IPS-NIHi7 (cell line): ENCODE measurements around the gene ERC2.

Source experiments
- DNase-seq: peaks from one replicate; pipeline ENCODE4 v3.0.0; 2012; ENCODE audit warnings: mixed read lengths; ENCODE audit errors: extremely low spot score

Gene ERC2

DNA sequence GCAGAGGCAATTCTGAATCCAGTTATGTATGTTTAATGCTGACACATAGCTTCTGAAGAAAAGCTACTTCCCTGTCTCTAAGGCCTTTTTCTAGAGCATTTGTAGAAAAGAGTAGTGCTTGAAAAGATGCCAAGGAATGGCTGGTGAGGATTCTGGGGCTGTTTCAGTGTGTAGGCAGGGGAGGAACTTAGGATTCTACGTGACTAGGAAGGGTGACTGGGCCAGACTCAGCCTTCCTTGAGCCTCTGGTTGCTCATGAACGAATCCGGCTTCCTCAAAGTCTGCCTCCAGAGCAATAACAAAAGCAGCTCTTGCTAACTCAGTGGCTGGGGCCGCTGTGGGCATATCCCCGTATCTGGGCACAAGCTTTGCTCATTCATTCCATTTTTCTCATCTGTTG lies 876.4 kb downstream of the ERC2 start:
- no peak for DNase-seq

DNA sequence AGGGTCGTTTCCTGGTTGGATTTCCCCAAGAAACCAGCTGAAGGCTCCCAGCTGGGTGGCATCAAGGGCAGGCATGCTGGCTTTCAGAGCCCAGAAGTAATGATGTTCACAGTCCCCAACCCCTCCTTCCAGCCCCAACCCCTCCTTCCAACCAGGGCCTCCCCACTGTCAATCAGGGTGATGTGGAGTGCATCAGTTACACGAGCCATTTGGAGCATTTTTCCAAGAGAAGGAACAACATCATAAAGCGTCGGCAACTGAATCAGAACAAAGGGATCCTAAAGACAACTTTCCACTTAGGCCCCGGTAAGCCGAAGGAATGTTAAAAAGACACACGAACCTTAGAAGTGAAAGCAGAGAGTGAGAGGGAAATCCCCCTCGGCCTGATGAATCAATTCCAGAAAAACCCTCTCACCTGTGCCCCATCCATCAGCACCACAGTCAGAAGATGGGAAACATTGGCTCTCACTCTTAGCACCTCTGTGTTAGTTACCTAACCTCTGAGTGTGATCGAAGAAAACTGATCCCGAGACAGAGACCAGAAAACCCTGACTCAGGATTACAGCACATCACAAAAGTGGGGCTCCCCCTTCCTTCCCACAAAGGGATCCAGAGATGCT lies 880.0 kb downstream of the ERC2 start:
- no peak for DNase-seq

DNA sequence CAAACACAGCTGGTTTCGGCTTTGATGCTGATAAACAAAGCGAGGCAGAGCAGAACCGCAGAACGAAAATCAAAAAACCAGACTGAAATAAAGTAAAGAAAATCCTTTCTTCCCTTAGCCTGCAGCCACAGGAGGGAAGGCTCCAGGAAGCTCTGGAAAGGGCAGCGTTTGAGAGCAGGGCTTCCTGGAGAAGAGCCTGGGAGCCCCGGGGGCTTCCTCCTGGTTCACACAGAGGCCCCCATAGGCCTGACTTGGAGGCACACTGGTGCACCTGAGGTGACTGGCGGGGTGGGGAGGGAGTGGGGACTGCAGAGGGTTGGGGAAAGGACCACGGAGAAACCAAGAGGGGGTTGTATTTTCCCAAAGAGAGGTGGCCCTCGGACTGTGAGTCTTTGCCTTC lies 882.4 kb downstream of the ERC2 start:
- peak; percentile 47 for DNase-seq

DNA sequence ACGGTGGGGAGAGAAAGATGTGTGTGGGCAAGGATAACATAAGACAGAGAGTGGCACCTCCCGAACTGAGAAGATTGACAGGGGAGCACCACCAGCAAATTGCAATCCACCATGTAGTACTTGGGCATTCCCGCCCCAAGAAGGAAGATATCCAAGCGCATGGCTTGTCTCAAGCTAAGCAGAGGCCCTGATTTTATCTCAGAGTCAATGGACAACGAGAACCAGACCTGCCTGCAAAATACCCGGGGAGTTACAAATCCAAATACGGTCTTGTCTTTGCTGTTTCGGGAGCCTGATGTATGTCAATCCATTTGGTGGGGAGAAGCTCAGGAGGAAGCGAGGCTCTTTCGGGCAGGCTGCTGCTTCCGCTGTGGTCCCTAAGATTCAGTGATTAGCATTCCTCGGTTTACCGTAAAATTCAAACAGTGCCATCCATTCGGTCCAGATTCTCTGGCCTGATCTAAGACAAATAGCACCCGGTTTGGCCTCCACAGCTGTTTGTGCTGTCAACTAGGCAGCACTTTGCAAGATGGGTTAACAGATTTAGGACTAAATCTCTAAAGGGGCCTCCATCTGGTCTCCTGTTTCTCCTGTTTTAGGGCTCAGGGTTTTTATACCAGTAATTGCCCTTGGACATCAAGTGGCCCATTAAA lies 883.4 kb downstream of the ERC2 start:
- DNase-seq, result no peak

DNA sequence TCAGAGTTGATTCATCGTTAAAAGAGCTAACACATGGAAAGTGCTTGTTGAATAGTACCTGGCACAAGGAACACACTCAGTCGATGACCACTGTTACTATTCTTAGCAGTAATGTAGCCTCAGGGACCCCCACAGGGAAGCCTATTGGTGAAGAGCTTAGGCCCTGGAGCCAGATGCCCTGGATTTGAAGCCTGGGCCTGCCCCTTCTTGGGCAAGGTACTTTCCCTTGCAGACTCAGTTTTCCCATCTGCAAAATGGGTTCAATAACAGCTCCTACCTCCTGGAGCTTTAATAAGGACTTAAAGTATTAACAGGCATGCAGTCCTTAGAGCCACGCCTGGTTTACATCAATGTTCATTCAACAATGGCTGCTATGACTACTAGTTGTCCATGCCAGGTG lies 884.2 kb downstream of the ERC2 start:
- no peak for DNase-seq

DNA sequence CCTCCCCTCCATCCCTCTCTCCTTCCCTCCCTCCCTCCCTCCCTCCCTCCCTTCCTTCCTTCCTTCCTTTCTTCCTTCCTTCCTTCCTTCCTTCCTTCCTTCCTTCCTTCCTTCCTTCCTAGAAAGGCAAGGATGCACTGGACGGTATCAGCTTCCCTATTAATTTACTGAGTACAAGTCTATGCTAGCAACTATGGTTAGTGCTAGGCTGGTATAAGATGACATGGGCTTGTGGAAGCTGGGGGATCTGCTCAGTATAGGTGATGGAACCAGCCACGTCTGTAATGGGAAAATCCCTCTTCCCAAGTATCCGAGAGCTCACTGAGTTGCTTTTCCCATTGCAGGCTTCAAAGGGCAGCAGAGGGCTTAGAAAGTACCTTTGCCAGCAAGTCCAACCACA lies 884.8 kb downstream of the ERC2 start:
- no peak for DNase-seq

DNA sequence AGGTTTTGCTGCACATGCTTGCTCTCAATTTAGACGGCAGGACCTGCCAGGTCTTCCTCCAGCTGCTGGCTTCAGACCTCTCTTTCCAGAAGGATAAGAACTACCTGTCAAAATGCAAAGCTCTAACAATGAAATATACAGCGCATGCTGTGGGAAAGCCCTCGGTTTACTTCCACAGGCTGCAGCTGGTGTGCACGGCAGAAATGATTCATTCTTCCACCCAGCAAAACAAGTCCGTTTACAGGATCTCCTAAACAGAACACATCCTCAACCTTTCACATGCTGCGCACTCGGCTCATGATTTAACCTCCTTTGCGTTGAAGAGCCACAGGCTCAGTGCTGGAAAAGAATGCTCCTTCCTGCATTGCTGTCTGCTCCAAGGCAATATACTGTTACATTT lies 888.8 kb downstream of the ERC2 start:
- DNase-seq, result no peak

DNA sequence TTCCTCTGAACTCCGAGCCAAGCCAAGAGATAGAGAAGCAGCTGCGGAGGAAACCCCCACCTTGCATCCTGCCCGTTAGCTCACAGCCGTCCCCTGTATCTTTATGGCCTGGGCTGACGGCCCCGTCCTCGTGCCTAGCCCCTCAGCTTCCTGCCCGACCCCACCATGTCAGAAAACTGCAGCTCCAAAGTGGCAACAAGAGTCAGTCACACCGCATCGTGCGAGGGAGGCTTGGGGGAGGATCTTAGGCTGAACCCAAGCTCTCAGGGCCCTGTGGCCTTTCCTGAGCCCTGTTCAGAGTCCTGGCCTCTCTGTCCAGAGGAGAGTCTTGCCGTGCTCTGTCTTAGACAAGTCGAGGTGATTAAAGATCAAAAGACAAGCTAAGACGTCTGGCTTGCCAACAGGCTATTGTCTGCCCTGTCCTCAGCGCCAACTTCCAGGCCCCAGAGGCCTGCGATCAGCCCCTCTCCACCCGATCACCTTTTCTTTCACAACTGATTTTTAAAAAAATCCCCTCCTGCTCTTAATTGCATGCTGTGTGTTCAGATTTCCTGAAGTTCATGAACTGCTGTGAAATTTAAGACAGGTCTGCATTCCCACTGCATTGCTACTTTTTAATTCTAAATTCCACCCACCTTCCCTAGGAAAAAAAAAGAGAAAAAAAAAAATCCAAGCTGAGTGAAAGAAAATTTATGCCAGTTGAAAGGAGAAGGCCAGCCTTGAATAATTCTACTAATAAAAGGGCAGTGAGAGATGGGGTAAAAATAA lies 891.5 kb downstream of the ERC2 start:
- DNase-seq, result no peak

DNA sequence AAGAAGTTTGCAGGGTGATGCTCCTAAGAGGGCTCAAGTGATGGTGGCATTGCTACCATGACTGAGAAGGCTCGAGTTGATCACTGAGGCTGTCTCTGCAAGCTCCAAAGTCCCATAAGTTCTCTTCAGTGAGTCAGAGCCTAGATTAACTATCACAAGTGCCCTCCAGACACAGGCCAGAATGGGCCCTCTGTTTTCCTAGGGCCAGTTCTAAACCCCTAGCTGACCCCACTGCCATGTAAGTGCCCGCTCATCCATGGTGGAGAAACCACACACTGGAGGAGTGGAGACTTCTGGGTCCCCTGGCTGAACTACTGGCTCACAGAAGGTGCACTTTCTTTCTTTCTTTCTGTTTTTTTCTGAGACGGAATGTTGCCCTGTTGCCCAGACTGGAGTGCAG lies 893.6 kb downstream of the ERC2 start:
- no peak for DNase-seq

DNA sequence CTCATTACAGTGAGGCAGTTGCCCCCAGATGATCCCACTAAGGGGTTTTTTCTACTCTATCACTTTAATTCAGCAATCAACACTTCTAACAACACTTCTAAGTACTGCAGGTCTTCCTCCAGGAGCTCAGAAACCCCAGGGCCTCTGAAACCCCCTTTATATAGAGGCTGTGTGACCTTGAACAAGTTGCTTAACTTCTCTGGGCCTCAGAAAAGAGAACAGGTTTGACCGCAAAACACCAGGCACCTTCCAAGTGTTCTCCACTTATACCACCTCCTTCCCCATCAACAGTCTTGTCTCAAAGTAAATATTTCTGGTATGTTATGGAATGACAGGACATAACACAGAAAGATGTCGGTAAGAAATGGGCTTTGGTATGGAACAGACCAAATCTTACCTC lies 895.5 kb downstream of the ERC2 start:
- DNase-seq, result no peak

DNA sequence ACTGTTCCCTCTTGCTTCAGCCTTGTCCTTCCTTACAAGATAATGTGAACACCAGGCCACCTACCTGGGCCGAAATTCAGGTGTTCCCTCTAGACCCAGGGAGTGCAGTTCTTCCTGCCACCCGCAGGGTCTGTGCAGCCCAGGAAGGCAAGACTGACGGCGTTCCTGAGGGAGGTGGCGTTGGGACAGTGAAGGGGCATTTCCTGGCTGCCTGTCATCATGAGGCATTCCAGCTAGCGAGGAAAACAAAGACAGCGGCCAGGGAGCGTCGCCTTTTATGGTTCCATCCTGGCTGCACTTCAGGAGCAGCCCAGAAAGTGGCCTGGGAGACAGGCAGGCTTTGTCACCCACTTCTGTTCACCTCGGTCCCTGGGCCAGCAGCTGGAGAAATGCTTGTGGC lies 896.4 kb downstream of the ERC2 start:
- peak; percentile 87 for DNase-seq

DNA sequence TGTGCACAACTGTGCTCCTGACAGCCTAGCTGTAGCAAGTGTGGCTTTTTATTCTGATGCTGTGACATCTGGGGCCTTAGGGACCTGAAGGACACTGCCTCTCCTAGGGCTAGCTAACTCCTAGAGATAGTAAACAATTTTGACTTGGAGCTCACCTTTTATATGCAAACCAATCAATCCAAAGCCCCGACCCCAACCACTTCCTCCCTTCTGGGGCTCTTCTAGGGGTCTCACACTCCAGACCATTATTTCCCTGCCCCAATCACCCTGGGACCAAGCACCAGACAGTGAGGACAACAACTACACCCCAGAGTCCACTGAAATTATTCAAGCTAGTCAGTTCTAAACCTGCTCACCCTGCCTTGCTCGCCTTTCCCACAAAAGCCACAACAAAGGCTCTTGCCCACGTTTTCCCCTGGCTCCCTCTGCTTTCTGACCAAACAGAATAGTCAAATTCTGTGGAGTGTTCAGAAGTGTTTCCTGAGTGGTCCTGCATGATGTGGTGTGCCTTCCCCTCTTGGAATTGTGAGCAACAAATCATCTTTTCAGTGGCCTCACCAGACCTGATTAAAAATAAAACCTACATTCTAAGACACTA lies 897.0 kb downstream of the ERC2 start:
- no peak for DNase-seq

DNA sequence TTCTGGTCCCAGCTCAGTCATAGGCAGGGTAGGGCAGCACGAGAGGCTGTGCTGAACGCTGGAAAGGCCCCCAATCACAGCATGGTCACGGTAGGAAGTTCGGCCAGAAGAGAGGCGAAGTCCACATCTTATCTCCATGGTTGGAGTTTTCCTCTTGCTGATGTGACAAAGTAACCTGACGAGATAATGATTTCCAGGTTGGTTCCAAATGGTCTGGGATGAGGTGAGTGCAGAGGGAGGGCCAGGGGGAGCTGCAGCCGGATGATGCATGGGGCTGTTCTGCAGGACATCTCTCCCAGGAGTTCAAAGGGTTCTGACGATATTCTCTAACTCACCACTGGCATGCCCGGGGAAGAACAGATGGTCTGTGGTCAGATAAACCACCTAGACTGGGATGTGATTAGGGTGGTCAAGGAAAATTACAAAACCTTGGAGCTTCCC lies 898.0 kb downstream of the ERC2 start:
- DNase-seq, result no peak

DNA sequence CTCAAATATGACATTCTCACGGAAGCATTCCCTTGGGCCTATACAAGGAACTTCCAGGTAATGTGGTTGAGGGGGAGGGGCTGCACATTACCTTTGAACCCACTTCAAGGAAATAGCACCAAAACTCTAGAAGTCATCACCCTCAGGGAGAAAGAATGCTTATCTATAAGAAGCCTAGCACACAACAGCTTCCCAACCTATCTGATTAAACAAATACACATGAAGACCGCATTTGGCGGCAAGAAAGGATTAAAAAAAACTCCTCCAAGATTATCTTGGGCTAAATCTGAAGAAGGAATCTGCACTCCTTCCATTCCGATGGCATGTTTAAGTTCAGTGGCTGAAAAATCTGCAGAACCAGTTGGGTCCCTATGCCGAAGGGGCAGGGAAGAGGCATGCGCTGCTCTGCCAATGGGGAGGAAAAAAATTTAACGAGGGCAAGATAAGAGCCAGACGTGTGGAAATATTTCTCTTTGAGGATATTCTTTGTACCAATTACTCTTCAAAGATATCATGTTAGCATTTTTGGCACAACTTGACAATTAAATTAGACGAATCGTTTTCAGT lies 899.2 kb downstream of the ERC2 start:
- no peak for DNase-seq

DNA sequence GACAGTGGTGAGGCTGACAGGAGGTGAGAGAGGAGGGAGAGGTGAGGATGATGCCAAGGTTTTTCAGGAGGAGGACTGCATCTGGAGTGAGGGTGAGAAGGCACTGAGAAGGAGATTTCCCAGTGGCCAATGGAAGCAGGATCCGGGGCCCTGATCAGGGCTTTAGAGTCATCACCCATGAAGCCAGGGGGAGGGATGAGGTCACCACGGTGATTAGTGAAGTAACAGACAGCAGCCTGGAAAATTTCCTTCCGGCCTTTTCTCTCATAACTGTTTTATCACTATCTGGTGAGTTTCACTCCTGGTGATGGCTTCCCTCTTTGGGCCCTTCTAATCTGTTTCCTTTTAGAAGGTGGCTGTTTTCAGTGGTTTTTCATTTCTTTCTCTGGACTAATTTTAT lies 900.7 kb downstream of the ERC2 start:
- peak; percentile 22 for DNase-seq

DNA sequence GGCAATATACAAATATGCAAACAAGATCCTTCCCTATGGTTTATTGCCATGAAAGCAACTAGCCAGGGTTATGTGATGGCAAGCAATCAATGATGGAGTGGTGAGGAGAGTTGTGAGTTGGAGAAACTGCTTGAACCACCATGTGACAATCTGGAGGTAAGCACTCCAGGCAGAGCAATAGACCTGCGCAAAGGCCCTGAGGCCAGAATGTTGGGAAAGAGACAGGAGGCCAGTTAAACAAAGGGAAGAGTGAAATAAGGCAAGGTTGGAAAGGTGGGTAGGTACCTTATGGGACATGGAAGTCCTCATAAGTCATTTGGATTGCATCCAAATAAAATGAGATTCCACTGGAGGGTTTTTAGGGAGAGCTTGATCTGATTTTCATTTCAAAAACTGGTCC lies 901.1 kb downstream of the ERC2 start:
- DNase-seq, result no peak

DNA sequence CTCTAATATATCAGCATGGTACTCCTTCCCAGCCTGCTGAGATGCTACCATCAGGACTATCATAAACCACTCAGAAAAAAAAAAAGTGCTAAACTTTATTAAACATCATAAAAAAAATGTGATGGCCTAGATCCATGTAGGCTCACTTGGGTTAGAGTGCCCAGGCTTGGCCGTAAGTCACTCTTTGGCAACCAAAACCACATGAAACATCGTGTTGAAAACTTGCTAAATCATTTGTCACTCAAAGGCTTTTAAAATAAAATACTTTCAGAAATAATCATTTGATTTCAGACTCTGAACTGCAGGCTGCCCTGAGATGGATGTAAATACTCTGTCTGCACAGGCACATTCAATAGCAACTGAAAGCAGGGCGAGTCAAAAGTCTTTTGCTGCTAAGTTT lies 902.7 kb downstream of the ERC2 start:
- DNase-seq, result no peak

DNA sequence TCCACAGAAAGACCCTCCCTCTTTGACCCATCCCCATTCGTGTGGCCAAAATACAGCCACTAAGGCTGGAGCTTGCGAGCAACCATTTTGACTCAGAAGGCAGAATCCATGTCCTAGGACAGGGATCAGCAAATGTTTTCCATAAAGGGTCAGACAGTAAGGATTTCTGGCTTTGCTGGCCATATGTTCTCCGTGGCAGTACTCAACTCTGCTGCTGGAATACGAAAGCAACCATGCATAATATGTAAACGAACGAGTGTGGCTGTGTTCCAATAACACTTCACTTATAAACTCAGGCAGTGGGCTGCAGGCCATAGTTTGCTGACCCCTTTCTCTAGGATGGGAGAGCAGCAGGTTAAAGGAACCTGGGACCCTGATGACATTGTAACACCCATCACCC lies 903.5 kb downstream of the ERC2 start:
- DNase-seq, result no peak

DNA sequence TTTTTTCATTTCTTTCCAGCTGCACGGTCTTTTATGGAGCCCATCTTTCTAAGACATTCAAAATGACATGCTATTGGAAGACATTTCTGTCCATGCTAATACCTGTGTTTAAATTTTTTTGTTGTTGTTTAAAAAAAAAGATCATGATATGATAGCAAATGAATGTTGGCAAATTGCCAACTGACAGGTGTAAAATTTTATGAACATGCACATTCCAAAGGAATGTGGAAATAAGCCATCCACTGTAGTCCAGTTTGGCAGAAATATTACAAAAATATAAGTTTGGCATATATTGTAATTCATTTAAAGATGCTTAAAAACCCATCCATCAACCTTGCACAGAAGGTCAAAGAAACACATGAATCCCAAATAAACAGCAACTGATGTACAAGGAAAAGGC lies 905.6 kb downstream of the ERC2 start:
- no peak for DNase-seq

DNA sequence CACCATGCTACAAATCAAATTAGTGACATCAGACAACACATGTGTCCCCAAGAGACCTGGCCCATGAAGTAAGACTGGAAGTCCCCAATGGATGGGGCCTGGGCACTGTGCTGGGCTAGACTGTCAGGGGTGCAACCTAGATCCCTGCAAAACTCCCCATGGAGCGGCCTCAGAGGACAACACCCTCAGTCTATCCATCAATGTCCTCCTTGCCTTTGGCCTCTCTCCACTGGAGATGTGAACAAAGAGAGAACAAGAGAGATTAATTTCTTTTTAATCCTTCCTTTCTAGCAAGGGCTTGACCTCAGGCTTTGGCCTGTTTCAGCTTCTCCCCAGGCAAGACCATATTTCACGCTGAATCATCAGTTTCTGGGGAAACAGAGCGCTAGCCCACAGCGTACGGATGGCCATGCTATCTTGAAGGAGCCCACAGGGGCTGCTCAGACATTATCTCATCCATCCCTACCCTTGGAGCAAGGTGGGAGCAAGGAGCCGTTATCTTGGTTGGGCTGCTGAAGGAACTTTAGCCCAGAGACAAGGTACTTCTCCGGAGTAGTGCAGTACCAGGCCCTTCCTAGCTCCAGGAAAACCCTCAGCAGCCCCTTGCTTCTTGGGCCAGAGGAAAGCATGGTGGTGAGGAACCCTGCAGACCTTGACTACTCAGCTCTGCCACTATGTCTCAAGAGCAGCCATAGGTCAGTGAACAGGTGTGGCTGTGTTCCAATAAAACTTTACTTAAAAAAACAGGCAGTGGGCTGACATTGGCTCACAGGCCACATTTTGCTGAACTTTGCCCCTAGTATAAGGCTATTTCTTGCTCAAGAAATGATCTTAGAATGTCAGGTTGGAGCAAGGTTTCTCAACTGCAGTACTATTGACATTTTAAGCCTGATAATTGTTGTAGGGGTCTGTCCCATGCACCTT lies 908.5 kb downstream of the ERC2 start:
- no peak for DNase-seq

DNA sequence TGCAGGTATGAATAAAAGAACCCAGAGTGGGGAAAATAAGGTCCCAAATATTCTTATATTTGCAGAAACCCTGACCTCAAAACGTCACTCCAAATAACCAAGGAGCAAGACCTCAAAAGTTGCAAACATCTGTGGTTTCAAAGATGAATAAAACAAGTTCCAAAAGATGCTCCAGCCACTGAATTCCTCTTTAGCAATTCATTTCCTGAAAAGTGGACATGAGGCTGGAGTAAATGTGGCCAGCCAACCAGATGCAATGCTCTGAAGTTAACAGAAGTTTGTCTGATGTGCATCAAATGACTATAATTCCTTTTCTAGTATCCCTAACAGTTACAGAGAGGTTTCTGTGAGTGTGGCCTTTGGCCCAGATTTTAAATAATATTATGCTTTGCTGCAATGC lies 910.0 kb downstream of the ERC2 start:
- no peak for DNase-seq
